Measurements from ENCODE around the gene HCST.
A peak's percentile ranks its signal among the peaks of the same experiment; 100 is the strongest.

HCST gene

DNA sequence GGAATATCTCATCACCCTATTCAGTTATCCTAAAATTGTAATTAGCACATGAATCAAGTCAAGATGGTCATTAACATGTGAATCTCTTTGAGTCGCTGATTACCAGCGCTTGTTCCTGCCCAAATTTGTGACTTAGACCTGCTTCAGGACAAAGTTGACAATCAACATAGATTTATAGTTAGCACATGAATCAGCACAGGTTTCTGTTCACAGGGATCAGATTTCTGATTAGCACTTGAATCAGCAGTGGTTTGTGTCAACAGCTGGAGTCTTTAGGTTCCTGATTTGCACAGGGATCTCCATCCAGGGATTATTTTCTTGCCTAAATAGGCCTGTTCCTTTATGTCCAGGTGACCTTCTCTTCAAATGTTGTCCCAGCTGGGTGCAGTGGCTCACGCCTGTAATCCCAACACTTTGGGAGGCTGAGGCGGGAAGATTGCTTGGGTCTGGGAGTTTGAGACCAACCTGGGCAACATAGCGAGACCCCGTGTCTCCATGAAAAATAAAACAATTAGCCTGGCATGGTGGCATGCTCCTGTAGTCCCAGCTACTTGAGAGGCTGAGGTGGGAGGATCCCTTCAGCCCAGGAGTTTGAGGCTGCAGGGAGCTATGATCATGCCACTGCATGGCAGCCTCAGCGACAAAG, 30.1 kb downstream of the HCST start:
- Histone ChIP-seq H2AFZ (peak overlapping the region; percentile 40), H3K4me1 (peaks cover 8% of the 10 kb centered on the region), H3K79me2 (no peaks in the 10 kb centered on the region), H3K27me3 (ENCODE audit: control insufficient read depth, insufficient read depth, low read length) (no peaks in the 10 kb centered on the region), H3K9me3 (ENCODE audit: control insufficient read depth, low read length) (no peaks in the 10 kb centered on the region), H3K36me3 (ENCODE audit: control insufficient read depth, insufficient read depth, low read length) (no peaks in the 10 kb centered on the region), H3K4me2 (ENCODE audit: low read length) (no peak overlapping the region), H3K27ac (no peak overlapping the region), H3K4me3 (ENCODE audit: low read depth, low read length) (no peak overlapping the region), H3K9ac (no peak overlapping the region)
- TF ChIP-seq CTCF (IDR thresholded peaks at IDR 0.05) = no peak

GRCh38 chr19:35935911-35936737, 33.8 kb downstream of the HCST start, which contains the start of gene LRFN3:
Gene LRFN3, plus strand, starts transcription at chr19:35936374. Its CDS starts 3,052 bp downstream, at chr19:35939426.
- Histone ChIP-seq H2AFZ (peak within 1 kb of the TSS; percentile 85), H3K9me3 (ENCODE audit: control insufficient read depth, low read length) (no peaks in the 10 kb centered on the region), H3K27ac (peak within 1 kb of the TSS; percentile 69), H3K4me1 (peaks cover 10% of the 10 kb centered on the region), H3K9ac (peak within 1 kb of the TSS; percentile 47), H3K79me2 (no peaks in the 10 kb centered on the region), H3K36me3 (ENCODE audit: control insufficient read depth, insufficient read depth, low read length) (no peaks in the 10 kb centered on the region), H3K27me3 (ENCODE audit: control insufficient read depth, insufficient read depth, low read length) (no peaks in the 10 kb centered on the region), H3K4me2 (ENCODE audit: low read length) (peak within 1 kb of the TSS; percentile 86), H3K4me3 (ENCODE audit: low read depth, low read length) (peak within 1 kb of the TSS; percentile 73)
- TF ChIP-seq CTCF (IDR thresholded peaks at IDR 0.05) = no peak

DNA sequence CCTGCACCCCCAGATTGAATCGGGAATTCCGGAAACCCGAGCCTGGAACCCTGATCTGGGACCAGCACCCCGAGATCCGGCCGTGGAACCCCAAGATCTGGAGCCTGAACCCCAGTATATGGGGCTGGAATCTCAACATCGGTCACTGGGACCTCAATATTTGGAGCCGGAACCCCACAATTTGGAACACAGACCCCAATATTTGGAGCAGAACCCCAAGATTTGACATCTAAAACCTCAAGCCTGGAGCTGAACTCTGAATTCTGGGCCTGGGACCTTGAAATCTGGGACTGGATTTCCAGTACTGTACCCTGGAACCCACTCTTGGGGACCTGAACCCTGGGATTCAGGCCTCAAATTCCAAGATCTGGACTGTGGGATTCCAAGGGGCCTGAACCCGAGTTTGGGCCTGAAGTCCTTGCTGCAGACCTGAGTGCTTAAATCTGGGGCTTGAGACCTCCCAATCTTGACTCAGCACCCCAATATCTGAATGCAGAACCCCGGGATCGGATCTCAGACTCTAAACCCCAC, 34.5 kb downstream of the HCST start:
- Histone ChIP-seq H3K36me3 (ENCODE audit: control insufficient read depth, insufficient read depth, low read length) (no peaks in the 10 kb centered on the region), H3K9ac (peak overlapping the region; percentile 47), H3K4me2 (ENCODE audit: low read length) (peak overlapping the region; percentile 86), H3K27ac (peak overlapping the region; percentile 69), H3K27me3 (ENCODE audit: control insufficient read depth, insufficient read depth, low read length) (no peaks in the 10 kb centered on the region), H3K4me1 (peaks cover 10% of the 10 kb centered on the region), H3K4me3 (ENCODE audit: low read depth, low read length) (peak overlapping the region; percentile 63), H3K79me2 (no peaks in the 10 kb centered on the region), H2AFZ (peak overlapping the region; percentile 67), H3K9me3 (ENCODE audit: control insufficient read depth, low read length) (no peaks in the 10 kb centered on the region)
- TF ChIP-seq CTCF (IDR thresholded peaks at IDR 0.05) = no peak

- H3K4me3 ChIP-seq (ENCODE audit: low read depth, low read length) = peak overlapping the region; percentile 30
- no peaks in the 10 kb centered on the region for H3K79me2 ChIP-seq
- H3K27me3 ChIP-seq (ENCODE audit: control insufficient read depth, insufficient read depth, low read length) = no peaks in the 10 kb centered on the region
- no peak for TF ChIP-seq CTCF (IDR thresholded peaks at IDR 0.05)
- peak overlapping the region; percentile 86 for H3K4me2 ChIP-seq (ENCODE audit: low read length)
- no peaks in the 10 kb centered on the region for H3K36me3 ChIP-seq (ENCODE audit: control insufficient read depth, insufficient read depth, low read length)
- no peaks in the 10 kb centered on the region for H3K9me3 ChIP-seq (ENCODE audit: control insufficient read depth, low read length)
- no peak overlapping the region for H3K9ac ChIP-seq
- peak overlapping the region; percentile 5 for H3K27ac ChIP-seq
- no peak overlapping the region for H2AFZ ChIP-seq
- peaks cover 10% of the 10 kb centered on the region for H3K4me1 ChIP-seq
Observed at GRCh38 chr19:35937345-35938281, 35.3 kb downstream of the HCST start.

All from parathyroid adenoma (tissue), 2 donors.